A549 treated with Mapracorat at 1 μM for 4 hours (cell line): ENCODE data around the gene WNK3. TPM values are rescaled to one million over a fixed set of nuclear protein-coding genes. Genes with fewer than 3 reads are reported as not detected.

Source experiments
- total RNA-seq: library from RNA; stranded (reverse); fragments of 200-300 nt; extraction: Qiagen RNA extraction; gene quantifications from 5 replicates; pipeline ENCODE4 v1.2.3, GENCODE V29; 2022

The WNK3 gene
- 0.01 to 0.09 TPM (median 0.05 TPM) in 5 replicates for total RNA-seq

DNA sequence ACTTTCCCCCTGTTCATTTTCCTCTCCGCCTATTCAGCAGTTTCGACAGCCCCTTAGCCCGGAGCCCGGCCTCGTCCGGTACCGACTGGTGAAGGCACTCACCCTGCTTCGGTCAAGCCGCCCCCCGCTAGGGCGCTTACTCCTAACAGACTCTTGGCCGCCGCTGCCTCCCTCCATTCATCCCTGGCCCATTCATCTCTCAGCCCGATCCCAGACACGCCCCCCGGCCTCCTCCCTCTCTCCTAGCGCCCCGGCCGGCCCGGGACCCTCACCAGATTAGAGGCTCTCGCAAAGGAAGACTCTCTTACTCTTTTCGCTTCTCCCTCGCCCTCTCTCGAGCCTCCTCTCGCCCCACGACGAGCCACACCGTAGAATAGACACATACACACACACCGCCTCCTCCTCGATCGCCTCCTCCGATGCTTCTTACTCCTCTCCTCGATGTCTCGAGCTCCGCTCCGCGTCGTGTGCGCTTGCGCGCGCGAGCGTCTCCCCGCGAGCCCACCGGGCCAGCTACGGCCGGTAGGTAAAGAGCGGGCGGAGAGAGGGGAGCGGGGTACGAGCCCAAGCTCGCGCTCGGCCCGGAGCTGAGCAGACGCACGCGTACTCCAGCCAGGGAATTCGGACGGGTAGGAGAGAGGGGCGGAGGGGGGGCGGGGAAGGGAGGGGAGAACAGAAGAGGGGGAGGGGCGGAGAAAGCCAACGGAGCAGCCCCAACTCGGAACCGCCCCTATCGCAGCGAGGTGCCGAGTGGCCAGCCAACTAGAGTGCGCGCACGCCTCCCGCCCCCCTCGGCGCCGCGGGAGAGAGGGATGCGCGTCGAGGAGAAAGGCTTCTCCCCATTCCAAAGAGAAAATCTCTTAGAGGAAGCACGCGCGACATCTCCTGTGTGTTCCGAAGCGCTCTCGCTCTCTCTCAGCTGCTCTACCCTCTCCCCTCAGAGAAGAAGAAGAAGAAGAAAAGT lies at the start of gene WNK3:
TSS of gene WNK3 (minus strand) at position 633 of the 964 bp plus-strand sequence.

DNA sequence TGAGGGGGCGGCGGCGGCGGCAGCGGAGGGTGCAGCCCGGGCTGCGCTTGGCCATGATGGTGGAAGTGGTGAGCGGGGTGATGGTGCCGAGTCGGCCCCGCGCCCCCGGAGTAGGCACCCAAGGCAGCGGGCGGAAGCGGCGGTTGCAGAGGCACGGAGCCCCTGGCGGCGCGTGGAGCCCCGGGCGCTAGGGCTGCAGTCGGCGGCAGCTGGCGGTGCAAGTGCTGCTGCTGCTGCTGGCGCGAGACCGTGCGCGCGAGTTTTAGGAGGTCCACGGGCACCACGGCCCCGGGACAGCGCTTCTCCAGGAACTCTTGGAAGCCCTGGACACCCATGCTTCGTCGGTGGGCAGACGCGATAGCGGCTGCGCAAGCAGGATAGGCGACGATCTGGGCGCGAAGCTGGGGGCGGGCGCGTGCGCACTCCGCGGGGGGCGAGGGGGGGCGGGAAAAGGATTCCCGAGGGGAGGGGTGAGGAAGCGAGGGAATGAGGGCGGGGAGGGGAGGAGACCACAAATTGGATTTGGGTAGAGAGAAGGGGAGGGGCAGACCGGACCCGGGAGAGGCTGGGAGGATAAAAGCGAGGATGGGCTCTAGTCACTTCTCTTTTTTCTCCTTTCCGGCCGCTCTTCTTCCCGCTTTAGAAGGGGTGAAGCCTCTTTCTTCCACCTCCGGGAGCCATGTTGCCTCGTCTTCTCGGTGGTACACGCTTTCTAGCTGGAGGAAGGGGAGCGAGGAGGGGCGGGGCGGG lies 174.8 kb downstream of the WNK3 start, which contains the start of gene FAM120C:
TSS of gene FAM120C (minus strand) at position 391 of the 750 bp plus-strand sequence. CDS start at position 335, 56 bp downstream.

Other genes starting within 250 kb of the WNK3 start
- gene FAM120C, start 174.8 kb downstream of the WNK3 start, total RNA-seq, result 4.0 to 6.3 TPM (median 4.9 TPM) in 5 replicates
- 49.6 to 55.7 TPM (median 54.2 TPM) in 5 replicates for gene TSR2, start 82.4 kb upstream of the WNK3 start, total RNA-seq
- 5.1 to 7.2 TPM (median 6.4 TPM) in 5 replicates for gene FGD1, start 138.2 kb upstream of the WNK3 start, total RNA-seq
- gene GNL3L, start 172.2 kb upstream of the WNK3 start, total RNA-seq, result 15.1 to 20.9 TPM (median 18.2 TPM) in 5 replicates